Measurements from ENCODE around the gene RBM48.
"Not testable (repeated sequence)": the region's sequence is repeated elsewhere in the genome, so short reads cannot be mapped to it uniquely, and the experiment has no call there.

The RBM48 gene

DNA sequence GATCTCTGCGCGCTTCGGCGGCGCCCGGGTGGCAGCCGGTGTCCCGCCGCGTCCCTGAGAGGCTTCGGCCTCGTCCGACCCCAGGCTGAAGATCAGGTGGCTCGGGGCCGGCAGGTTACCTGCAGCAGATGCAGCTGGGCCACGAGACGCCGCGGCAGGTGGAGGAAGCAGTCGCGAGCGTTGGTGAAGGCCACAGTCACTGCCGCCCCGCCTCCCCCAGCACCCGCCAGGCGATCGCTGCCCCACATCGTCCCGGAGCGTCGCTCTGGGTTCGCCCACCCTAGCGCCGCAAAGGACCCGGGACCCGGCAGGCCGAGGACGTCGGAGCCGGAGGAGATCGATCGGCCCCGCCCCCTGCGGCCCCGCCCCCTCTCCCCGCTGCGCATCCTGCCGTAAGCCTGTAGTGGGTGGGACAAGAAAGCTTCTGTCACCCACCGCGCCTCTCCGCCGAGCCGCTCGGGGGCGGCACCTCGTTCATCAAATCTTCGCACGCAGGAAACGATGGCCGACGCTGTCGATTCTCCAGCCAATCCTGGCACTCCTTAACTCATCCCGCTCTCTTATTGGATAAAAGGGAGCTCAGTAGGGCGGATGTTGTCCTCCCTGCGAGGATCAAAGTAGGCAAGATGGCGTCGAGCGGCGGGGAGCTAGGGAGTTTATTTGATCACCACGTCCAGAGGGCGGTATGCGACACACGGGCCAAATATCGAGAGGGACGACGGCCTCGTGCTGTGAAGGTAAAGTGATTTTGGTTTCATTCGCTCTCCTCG, at the start of gene RBM48, which contains the start of gene PEX1:
Gene RBM48, plus strand, starts transcription at position 608 of the 770 bp plus-strand sequence. Its CDS starts 19 bp downstream, at position 627.
Gene PEX1, minus strand, starts transcription at position 333 of the 770 bp plus-strand sequence. Its CDS starts 85 bp downstream, at position 248.
- DNase-seq (ENCODE audit: low spot score): peak; percentile 100

DNA sequence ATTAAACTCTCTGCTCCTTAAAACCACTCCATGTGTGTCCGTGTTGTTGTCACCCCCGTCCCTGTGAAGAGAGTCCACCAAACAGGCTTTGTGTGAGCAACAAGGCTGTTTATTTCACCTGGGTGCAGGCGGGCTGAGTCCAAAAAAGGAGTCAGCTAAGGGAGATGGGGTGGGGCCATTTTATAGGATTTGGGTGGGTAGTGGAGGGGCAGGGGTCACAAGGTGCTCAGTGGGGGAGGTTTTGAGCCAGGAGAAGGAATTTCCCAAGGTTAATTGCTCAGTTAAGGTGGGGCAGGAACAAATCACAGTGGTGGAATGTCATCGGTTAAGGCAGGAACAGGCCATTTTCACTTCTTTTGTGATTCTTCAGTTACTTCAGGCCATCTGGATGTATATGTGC, 49.4 kb upstream of the RBM48 start:
- not testable (repeated sequence) for DNase-seq (ENCODE audit: low spot score)

GRCh38 chr7:92483624-92484023, 45.0 kb upstream of the RBM48 start:
- not testable (repeated sequence) for DNase-seq (ENCODE audit: low spot score)

DNA sequence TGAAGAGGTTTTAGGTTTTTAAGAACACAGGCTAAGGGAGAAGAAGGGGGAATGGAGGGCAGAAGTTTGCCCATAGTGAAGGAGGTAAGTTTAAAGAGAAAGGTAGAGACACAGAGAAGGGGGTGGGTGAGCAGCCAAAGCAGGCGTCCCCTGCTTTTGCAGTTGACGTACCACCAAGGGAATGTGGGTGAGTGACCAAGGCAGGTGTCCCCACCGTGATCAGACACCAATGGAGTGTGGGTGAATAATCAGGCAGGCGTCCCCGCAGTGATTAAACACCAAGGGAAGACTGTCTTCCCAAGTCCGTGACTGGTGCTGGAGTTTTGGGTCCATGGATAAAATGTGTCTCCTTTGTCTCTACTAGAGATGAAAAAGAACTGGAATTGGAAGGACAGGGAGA, 44.4 kb upstream of the RBM48 start:
- not testable (repeated sequence) for DNase-seq (ENCODE audit: low spot score)

GRCh38 chr7:92485267-92485892, 43.2 kb upstream of the RBM48 start:
- no peak for DNase-seq (ENCODE audit: low spot score)

DNA sequence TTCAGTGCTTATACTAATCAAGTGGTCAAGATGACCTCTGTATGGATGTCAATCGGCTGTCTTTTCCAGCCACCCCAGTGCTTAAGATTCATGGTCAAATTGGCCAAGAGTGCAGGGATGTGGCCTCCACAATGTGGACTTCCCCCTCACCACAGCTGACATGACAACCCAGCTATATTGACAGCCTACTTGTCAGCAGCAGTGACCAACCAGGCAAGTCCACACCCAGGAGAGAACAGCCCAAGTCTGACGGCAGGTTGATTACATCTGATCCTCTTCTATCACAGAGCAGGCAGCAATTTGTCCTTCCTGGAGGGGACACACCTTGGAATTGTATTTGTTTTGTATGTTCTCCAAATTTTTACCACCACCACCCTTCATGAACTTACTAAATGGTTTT, 42.6 kb upstream of the RBM48 start:
- DNase-seq (ENCODE audit: low spot score): no peak

DNA sequence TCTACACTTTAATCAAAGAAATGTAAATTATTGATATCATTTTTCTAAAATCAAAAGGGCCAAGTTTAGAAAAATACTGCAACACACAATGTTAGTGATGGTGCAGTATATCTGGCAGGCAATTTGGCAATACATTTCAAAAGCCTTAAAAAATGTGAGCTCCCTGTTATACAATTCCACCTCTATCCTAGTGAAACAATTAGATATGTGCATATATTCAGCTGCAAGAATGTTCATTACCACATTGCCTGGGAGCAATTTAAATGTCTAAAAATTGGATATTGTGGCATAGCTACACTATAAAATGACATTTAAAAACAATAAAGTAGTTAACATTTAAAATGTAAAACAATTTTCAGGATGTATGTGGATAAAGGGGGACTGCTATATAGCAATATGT, 40.8 kb upstream of the RBM48 start:
- DNase-seq (ENCODE audit: low spot score): no peak

DNA sequence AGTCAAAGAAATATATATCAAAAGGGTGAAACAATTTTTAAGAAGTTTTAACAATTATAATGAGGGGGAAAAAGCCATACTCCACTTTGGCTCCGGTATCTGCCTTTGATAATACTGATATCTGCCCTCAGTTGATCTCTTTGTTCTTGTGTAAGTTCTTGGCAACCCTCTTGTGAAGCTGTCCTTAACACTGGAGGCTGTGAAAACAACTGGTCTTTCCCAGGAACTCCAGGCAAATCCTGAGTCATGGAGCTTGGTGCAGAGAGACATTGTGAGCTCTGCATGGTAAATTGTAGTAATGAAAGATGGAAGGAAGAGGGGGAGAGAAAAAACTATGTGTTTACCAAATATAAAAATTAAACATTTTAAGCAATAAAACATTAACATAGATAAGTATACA, 39.0 kb upstream of the RBM48 start:
- DNase-seq (ENCODE audit: low spot score): no peak

GRCh38 chr7:92496876-92497275, 31.7 kb upstream of the RBM48 start:
- peak; percentile 27 for DNase-seq (ENCODE audit: low spot score)

DNA sequence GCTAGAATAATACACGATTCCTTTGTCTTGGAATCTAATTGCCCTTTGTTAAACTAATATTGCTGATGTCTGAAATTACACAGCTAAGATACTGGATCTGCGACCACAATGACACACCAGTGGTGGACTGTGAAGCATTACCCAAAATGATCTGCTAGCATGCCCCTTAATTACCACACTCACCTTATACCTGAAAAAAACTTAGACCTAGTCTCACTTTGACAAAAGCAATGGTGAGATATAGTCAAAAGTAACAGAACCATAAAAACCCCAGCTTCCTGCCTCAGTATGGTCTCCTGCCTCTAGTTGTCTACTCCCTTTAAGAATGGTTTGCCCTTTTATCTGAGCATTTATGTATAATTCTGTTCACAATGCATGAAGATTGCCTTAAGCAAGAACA, 30.0 kb upstream of the RBM48 start:
- no peak for DNase-seq (ENCODE audit: low spot score)

GRCh38 chr7:92503767-92504166, 24.8 kb upstream of the RBM48 start:
- no peak for DNase-seq (ENCODE audit: low spot score)

- DNase-seq (ENCODE audit: low spot score): no peak
Measured at GRCh38 chr7:92504563-92504962, 24.0 kb upstream of the RBM48 start.

- DNase-seq (ENCODE audit: low spot score): no peak
Measured at GRCh38 chr7:92506363-92506762, 22.2 kb upstream of the RBM48 start.

GRCh38 chr7:92508946-92509345, 19.6 kb upstream of the RBM48 start:
- no peak for DNase-seq (ENCODE audit: low spot score)

DNA sequence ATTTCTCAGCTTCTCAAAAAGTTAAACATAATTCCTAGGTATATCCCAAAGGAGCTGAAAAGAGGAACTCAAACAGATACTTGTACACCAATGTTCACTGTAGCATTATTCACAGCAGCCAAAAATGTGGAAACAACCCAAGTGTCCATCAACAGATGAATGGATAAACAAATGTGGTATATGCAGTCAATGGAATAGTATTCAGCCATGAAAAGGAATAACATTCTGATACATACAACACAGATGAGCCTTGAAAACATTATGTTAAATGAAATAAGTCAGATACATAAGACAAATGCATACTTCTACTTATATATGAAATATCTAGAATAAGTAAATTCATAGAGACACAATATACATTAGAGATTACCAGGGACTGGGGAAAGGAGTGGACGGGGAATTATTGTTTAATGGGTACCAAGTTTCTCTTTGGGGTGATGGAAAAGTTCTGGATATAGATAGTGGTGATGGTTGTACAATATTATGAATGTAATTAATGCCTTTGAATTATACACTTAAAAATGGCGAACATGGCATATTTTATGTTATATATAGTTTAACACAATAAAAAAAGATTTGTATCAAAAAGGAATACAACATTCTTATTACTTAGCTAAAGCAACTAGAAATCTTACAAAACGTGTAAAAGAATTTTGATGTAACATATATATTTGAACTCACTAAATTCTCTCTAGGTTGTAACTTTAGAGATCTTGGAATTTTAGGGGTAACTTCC, 15.3 kb upstream of the RBM48 start:
- DNase-seq (ENCODE audit: low spot score): no peak

DNA sequence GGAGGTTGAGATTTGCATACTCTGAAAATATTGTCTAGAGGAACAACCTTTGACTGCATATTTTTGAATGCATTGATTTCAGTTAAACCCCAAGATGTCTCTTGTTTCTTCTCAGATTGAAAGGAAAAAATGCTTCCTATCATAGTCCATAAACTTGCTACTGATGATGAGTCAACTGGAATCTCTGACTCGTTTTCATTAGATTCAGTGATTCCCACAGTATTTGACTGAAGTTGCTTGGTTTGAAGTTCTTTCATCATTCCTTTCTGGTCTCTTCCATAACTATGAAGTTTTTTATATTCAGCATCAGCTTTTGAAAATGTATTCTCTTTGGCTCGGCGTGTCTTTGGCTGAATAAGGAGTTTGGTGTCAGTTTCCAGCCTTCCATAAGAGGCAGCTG, 11.0 kb upstream of the RBM48 start:
- peak; percentile 51 for DNase-seq (ENCODE audit: low spot score)

GRCh38 chr7:92520024-92520423, 8.6 kb upstream of the RBM48 start:
- DNase-seq (ENCODE audit: low spot score): no peak

- DNase-seq (ENCODE audit: low spot score): no peak
Measured at GRCh38 chr7:92523110-92523509, 5.5 kb upstream of the RBM48 start.

GRCh38 chr7:92527300-92528187, 1.1 kb upstream of the RBM48 start:
- peak; percentile 88 for DNase-seq (ENCODE audit: low spot score)

DNA sequence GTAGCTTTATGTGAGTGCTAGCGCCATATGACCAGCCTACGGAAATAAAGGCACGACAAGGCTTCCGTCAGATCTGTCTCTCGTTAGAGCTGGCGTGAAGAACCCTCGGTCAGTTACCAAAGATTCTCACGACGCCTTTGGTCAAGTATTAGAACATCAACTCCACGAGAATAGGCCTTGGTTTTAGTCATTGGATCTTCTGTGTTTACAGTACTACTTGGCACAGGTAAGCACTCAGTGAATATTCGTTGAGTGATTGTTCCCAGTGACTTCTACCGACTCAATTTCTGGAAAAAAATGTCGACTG, 316 bp downstream of the RBM48 start:
- DNase-seq (ENCODE audit: low spot score): no peak

DNA sequence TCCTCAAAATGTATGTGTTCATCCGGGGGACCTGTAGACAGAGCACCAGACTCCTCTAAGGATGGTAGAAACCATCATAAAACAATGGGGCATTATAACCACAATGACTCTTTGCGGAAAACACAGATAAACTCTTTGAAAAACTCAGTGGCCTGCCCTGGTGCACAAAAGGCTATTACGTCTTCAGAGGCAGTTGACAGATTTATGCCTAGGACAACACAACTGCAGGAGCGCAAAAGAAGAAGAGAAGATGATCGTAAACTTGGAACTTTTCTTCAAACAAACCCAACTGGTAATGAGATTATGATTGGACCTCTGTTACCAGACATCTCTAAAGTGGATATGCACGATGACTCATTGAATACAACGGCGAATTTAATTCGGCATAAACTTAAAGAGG, 6.0 kb downstream of the RBM48 start:
- DNase-seq (ENCODE audit: low spot score): no peak

GRCh38 chr7:92543542-92543941, 14.9 kb downstream of the RBM48 start:
- DNase-seq (ENCODE audit: low spot score): not testable (repeated sequence)

All from RKO (cell line).